ENCODE data around the gene CHRNA5.
"Not testable (repeated sequence)": the region's sequence is repeated elsewhere in the genome, so short reads cannot be mapped to it uniquely, and the experiment has no call there.

CHRNA5 gene

DNA sequence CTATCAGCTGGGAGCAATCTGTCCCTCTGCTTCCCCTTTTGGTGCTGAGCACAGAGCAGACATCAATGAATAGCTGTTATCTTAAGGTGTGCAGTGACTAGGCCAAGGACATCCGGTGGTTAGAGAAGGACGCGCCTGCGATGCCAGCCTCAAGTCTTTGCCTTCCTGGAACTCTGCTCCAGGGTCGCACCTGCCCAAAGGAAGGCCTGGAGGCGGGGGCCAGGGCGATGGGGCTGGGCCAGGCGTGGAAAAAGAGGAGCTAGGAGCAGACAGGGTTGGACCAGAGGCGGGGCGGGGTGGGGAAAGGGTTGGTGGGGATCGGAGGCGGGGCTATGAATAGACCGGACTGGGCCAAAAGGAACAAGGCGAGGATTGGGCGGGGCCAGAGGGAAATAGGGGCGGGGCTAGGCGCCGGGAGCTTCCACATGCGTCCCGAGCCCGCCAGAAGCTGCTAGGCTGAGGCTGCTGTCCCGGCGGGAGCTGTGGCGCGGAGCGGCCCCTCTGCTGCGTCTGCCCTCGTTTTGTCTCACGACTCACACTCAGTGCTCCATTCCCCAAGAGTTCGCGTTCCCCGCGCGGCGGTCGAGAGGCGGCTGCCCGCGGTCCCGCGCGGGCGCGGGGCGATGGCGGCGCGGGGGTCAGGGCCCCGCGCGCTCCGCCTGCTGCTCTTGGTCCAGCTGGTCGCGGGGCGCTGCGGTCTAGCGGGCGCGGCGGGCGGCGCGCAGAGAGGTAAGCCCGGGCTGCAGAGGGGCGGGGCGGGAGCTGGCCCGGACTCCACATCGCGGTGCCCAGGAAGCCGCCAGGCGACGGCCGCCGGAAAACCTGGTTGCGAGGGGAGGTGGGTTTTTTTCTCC is at the start of gene CHRNA5:
Gene CHRNA5, plus strand, starts transcription at position 424 of the 854 bp plus-strand sequence. Its CDS starts 200 bp downstream, at position 624.
- TF ChIP-seq Cebpa-rat (IDR thresholded peaks at IDR 0.05) = no peak
- Histone ChIP-seq H3K9ac (peak within 1 kb of the TSS; percentile 68 to 93 (median 84)), H3K36me3 (no peaks in the 10 kb centered on the region), H3K4me2 (peak within 1 kb of the TSS; percentile 80 to 96 (median 87)), H3K9me3 (replicated peaks in 1 of 11) (no peaks in the 10 kb centered on the region), H3K27ac (peak within 1 kb of the TSS in 9 of 11 experiments; percentile 45 to 87 (median 80); a peak in 18 of 22 replicates), H3K4me3 (peak within 1 kb of the TSS; percentile 72 to 99 (median 86)), H3K27me3 (no peaks in the 10 kb centered on the region), H3K4me1 (peaks cover 12 to 32% (median 29%) of the 10 kb centered on the region in 10 experiments; a peak in 19 of 20 replicates), H4K20me1 (0 out of 22 replicates have a peak, but pooled peaks cover 0 to 6% (median 0%) of the 10 kb centered on the region in 11 experiments)

GRCh38 chr15:78520035-78520434 is 45.3 kb upstream of the CHRNA5 start:
- H3K36me3 ChIP-seq, H3K27ac ChIP-seq, H3K27me3 ChIP-seq, H3K9ac ChIP-seq, H4K20me1 ChIP-seq, H3K4me3 ChIP-seq, H3K4me1 ChIP-seq, H3K4me2 ChIP-seq: not testable (repeated sequence)
- H3K9me3 ChIP-seq (replicated peaks in 1 of 11) = peaks cover 14 to 20% (median 19%) of the 10 kb centered on the region in 11 experiments

DNA sequence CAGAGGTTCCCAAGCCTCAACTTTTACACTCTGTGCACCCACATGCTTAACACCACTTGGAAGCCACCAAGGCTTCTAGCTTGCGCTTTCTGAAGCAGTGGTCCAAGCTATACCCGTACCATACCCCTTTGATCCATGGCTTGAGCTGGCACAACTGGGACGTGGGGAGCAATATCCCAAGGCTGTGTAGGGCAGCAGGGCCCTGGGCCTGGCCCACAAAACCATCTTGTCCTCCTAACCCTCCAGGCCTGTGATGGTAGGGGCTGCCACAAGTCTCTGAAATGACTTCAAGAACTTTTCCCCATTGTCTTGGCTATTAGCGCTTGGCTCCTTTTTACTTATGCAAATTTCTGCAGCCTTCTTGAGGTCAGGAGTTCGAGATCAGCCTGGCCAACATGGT is 41.1 kb upstream of the CHRNA5 start:
- Histone ChIP-seq H3K4me1 (no peaks in the 10 kb centered on the region), H3K27ac (no peak overlapping the region), H3K27me3 (no peaks in the 10 kb centered on the region), H3K4me3 (no peak overlapping the region), H3K4me2 (no peak overlapping the region), H3K9me3 (replicated peaks in 1 of 11) (peaks cover 14 to 20% (median 19%) of the 10 kb centered on the region in 11 experiments), H3K36me3 (peaks cover 0 to 5% (median 0%) of the 10 kb centered on the region in 11 experiments; a peak in 2 of 22 replicates), H3K9ac (no peak overlapping the region), H4K20me1 (no peaks in the 10 kb centered on the region)
- TF ChIP-seq Cebpa-rat (IDR thresholded peaks at IDR 0.05) = no peak

DNA sequence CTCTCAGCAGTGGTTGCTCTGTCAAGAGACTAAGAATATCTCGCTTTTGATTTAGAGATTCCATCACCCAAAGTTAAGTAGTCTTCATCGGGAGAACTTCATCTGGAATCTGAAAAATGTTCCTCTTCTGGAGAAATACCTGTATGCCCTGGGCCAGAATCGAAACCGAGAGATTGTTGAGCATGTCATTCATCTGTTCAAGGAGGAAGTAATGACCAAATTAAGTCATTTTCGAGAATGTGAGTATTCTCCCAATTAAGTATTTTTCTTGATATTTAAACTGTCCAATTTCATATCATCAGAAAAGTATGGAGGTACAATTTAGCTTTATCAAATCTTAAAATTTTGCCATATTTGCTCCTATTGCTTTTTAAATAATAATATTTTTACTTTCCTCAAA is 38.0 kb upstream of the CHRNA5 start:
- Histone ChIP-seq H3K4me1 (no peaks in the 10 kb centered on the region), H3K9me3 (replicated peaks in 1 of 11) (peaks cover 14 to 20% (median 19%) of the 10 kb centered on the region in 11 experiments), H3K27me3 (no peaks in the 10 kb centered on the region), H3K4me3 (no peak overlapping the region), H3K9ac (no peak overlapping the region), H3K27ac (no peak overlapping the region), H3K4me2 (no peak overlapping the region), H3K36me3 (peaks cover 0 to 5% (median 0%) of the 10 kb centered on the region in 11 experiments; a peak in 2 of 22 replicates), H4K20me1 (no peaks in the 10 kb centered on the region)
- TF ChIP-seq Cebpa-rat (IDR thresholded peaks at IDR 0.05) = no peak

- peaks cover 0 to 11% (median 0%) of the 10 kb centered on the region in 10 experiments; a peak in 4 of 20 replicates for H3K4me1 ChIP-seq
- TF ChIP-seq Cebpa-rat (IDR thresholded peaks at IDR 0.05) = no peak
These were observed 32.0 kb upstream of the CHRNA5 start for GRCh38 chr15:78533331-78533730.

DNA sequence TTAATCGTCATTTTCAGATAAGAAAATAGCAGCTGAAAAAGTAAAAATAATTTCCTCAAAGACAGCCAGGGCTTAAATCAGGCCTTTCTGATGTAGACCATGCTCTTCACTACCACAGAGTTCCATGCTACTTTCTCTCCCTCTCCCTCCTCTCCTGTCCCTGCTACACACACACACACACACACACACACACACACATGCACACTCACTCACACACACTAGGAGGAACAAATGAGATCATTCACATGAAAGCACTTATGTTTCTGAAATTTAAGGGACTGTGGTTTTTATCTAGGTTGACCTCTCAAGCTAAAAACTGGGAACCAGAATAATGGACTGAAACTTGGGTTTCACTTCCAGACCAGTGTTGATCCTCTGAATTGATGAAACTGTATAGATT is 29.2 kb upstream of the CHRNA5 start:
- H3K4me2 ChIP-seq = peak overlapping the region in 1 of 11 experiments; percentile 28; a peak in 1 of 22 replicates
- H3K9ac ChIP-seq = no peak overlapping the region
- peaks cover 0 to 5% (median 3%) of the 10 kb centered on the region in 11 experiments; a peak in 8 of 22 replicates for H4K20me1 ChIP-seq
- H3K4me1 ChIP-seq = peaks cover 0 to 11% (median 5%) of the 10 kb centered on the region in 10 experiments; a peak in 6 of 20 replicates
- no peaks in the 10 kb centered on the region for H3K36me3 ChIP-seq
- TF ChIP-seq Cebpa-rat (IDR thresholded peaks at IDR 0.05) = no peak
- H3K4me3 ChIP-seq = no peak overlapping the region
- no peaks in the 10 kb centered on the region for H3K9me3 ChIP-seq (replicated peaks in 1 of 11)
- H3K27ac ChIP-seq = no peak overlapping the region
- H3K27me3 ChIP-seq = no peaks in the 10 kb centered on the region

More at GRCh38 chr15:78533331-78533730, 32.0 kb upstream of the CHRNA5 start:
- H3K4me2 ChIP-seq = no peak overlapping the region
- H4K20me1 ChIP-seq = no peaks in the 10 kb centered on the region
- H3K9ac ChIP-seq = no peak overlapping the region
- no peaks in the 10 kb centered on the region for H3K9me3 ChIP-seq (replicated peaks in 1 of 11)
- no peaks in the 10 kb centered on the region for H3K36me3 ChIP-seq
- H3K27ac ChIP-seq = no peak overlapping the region
- H3K4me3 ChIP-seq = no peak overlapping the region
- H3K27me3 ChIP-seq = no peaks in the 10 kb centered on the region

DNA sequence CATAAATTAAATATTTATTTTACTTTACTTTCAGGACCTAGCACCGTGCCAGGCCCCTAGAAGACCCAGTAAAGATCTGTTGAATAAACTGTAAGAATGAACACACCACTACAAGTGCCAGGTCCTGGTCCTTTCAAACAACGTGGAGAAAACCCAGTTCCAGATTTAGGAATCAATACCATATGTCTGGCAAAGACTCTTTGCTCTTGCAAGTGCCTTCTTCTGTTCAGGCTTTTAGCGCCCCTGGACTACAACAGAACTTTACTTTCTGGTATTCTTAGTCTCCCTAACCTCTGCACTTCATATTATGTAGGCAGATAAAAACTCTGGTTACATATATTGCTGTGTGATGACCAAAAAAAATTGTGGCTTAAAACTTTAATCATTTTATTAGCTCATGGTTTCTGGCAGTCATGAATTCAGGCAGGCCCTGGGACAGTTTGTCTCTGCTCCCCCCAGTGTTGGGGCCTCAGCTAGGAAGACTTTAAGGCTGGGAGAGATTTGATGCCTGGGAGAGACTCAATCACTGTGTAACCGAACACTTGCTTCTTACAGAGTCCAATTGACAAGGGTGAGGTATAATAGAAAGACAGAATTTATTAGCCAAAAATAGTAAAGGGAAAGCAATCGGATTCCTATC is 27.9 kb upstream of the CHRNA5 start:
- Histone ChIP-seq H3K27me3 (no peaks in the 10 kb centered on the region), H3K36me3 (peaks cover 5 to 9% (median 6%) of the 10 kb centered on the region in 11 experiments), H4K20me1 (peaks cover 2 to 17% (median 9%) of the 10 kb centered on the region in 11 experiments; a peak in 13 of 22 replicates), H3K4me1 (peaks cover 8 to 20% (median 14%) of the 10 kb centered on the region in 10 experiments; a peak in 19 of 20 replicates), H3K4me3 (no peak overlapping the region), H3K4me2 (no peak overlapping the region), H3K9me3 (replicated peaks in 1 of 11) (no peaks in the 10 kb centered on the region), H3K9ac (no peak overlapping the region), H3K27ac (no peak overlapping the region)
- TF ChIP-seq Cebpa-rat (IDR thresholded peaks at IDR 0.05) = no peak

- Histone ChIP-seq H3K27me3 (no peaks in the 10 kb centered on the region), H3K4me2 (no peak overlapping the region), H3K4me1 (peaks cover 16 to 29% (median 24%) of the 10 kb centered on the region in 10 experiments; a peak in 19 of 20 replicates), H4K20me1 (peaks cover 5 to 27% (median 19%) of the 10 kb centered on the region in 11 experiments; a peak in 17 of 22 replicates), H3K9me3 (replicated peaks in 1 of 11) (no peaks in the 10 kb centered on the region), H3K36me3 (peaks cover 15 to 19% (median 16%) of the 10 kb centered on the region in 11 experiments), H3K4me3 (no peak overlapping the region), H3K27ac (no peak overlapping the region), H3K9ac (no peak overlapping the region)
- TF ChIP-seq Cebpa-rat (IDR thresholded peaks at IDR 0.05) = no peak
These were observed 27.0 kb upstream of the CHRNA5 start for GRCh38 chr15:78538358-78538757.

- Histone ChIP-seq H3K4me1 (peaks cover 16 to 32% (median 25%) of the 10 kb centered on the region in 10 experiments; a peak in 19 of 20 replicates), H4K20me1 (peaks cover 5 to 34% (median 30%) of the 10 kb centered on the region in 11 experiments; a peak in 17 of 22 replicates), H3K9ac (peak overlapping the region; percentile 91 to 97 (median 94)), H3K27ac (peak overlapping the region; percentile 89 to 98 (median 94)), H3K4me3 (peak overlapping the region; percentile 74 to 90 (median 83)), H3K4me2 (peak overlapping the region; percentile 75 to 96 (median 93)), H3K36me3 (peaks cover 27 to 31% (median 28%) of the 10 kb centered on the region in 11 experiments)
- H3K9me3 ChIP-seq (replicated peaks in 1 of 11); H3K27me3 ChIP-seq: not testable (repeated sequence)
These were observed 25.7 kb upstream of the CHRNA5 start for GRCh38 chr15:78539464-78540140.

All from BLaER1 treated with 17β-estradiol and CSF1 and Interleukin-3, amounts not matched to agents 10 nM and 100 nM (cell line).